Smooth muscle cell (in vitro differentiated cells): ENCODE data around the gene PAPPA2. TPM values are rescaled to one million over a fixed set of nuclear protein-coding genes. Genes with fewer than 3 reads are reported as not detected.
"Not testable (repeated sequence)": the region's sequence is repeated elsewhere in the genome, so short reads cannot be mapped to it uniquely, and the experiment has no call there.

Experiments
- DNase-seq: peaks from one replicate; lab custom pipeline; 2025; ENCODE audit not compliant: unreplicated experiment; lab: John Stamatoyannopoulos, UW
- H2AFZ ChIP-seq: fragments of 200-600 bp; sonication (generic); 2 replicates; pipeline ENCODE4 v1.6.0; 2016; ENCODE audit warnings: antibody characterized with exemption, low read depth, mild to moderate bottlenecking
- H3F3A ChIP-seq: fragments of 200-600 bp; sonication (generic); 2 replicates; pipeline ENCODE4 v1.6.0; 2017; ENCODE audit warnings: antibody characterized with exemption, low read depth
- H3K27ac ChIP-seq: fragments of 200-600 bp; sonication (generic); 2 replicates; pipeline ENCODE4 v1.5.1; 2016; ENCODE audit warnings: low read depth, mild to moderate bottlenecking
- H3K27me3 ChIP-seq: fragments of 200-600 bp; sonication (generic); 2 replicates; pipeline ENCODE4 v1.6.1; 2016; ENCODE audit warnings: low read depth, mild to moderate bottlenecking
- H3K36me3 ChIP-seq: fragments of 200-600 bp; sonication (generic); 2 replicates; pipeline ENCODE4 v1.5.1; 2016; ENCODE audit warnings: low read depth
- H3K4me1 ChIP-seq: fragments of 200-600 bp; sonication (generic); 2 replicates; pipeline ENCODE4 v1.5.1; 2016; ENCODE audit warnings: low read depth
- H3K4me2 ChIP-seq: fragments of 200-600 bp; sonication (generic); 2 replicates; pipeline ENCODE4 v1.6.0; 2016; ENCODE audit warnings: mild to moderate bottlenecking
- H3K4me3 ChIP-seq: fragments of 200-600 bp; sonication (generic); 2 replicates; pipeline ENCODE4 v1.5.1; 2016; ENCODE audit warnings: mild to moderate bottlenecking
- H3K79me2 ChIP-seq: fragments of 200-600 bp; sonication (generic); 2 replicates; pipeline ENCODE4 v1.6.0; 2016; ENCODE audit warnings: low read depth, mild to moderate bottlenecking
- H3K9ac ChIP-seq: fragments of 200-600 bp; sonication (generic); 2 replicates; pipeline ENCODE4 v1.6.0; 2016; ENCODE audit warnings: low read depth
- H3K9me3 ChIP-seq: fragments of 200-600 bp; sonication (generic); replicated peaks from 2 replicates; pipeline ENCODE4 v1.5.1; 2016; ENCODE audit warnings: low read depth
- H4K20me1 ChIP-seq: fragments of 200-600 bp; sonication (generic); 2 replicates; pipeline ENCODE4 v1.6.0; 2016; ENCODE audit warnings: low read depth
- CTCF ChIP-seq: fragments of 200-600 bp; sonication (generic); IDR thresholded peaks from 2 replicates; pipeline ENCODE4 v1.5.1; 2017; ENCODE audit warnings: borderline replicate concordance, mild to moderate bottlenecking, antibody characterized with exemption; ENCODE audit not compliant: insufficient read depth, poor library complexity, severe bottlenecking
- WGBS: methylation state at CpG from one replicate; pipeline ENCODE4 v1.1.7; 2016; ENCODE audit warnings: low lambda C conversion rate; 5-methylcytosine and 5-hydroxymethylcytosine counted together
- polyA plus RNA-seq: library from polyadenylated mRNA; unstranded; fragments of >200 nt; fragmentation: Nextera tagmentation; extraction: Ambion mirVana; gene quantifications from 2 replicates; pipeline ENCODE4 v1.2.1, GENCODE V29; 2016
- total RNA-seq: library from RNA; depleted of rRNA; stranded (reverse); fragments of >200 nt; gene quantifications from 2 replicates; pipeline ENCODE4 v1.2.3, GENCODE V29; 2014

The PAPPA2 gene
- total and polyA plus RNA-seq, 2 experiments from 2014 or later, result 0.03 to 0.27 TPM

- no peak overlapping the region for H3K27ac ChIP-seq
- H3K4me3 ChIP-seq, result no peak overlapping the region
- H3K4me1 ChIP-seq, result no peaks in the 10 kb centered on the region
- H3K9me3 ChIP-seq, result no peaks in the 10 kb centered on the region
- no peaks in the 10 kb centered on the region for H4K20me1 ChIP-seq
- no peaks in the 10 kb centered on the region for H3K36me3 ChIP-seq
- H2AFZ ChIP-seq, result no peak overlapping the region
- TF ChIP-seq CTCF, result no peak
- H3K79me2 ChIP-seq, result no peaks in the 10 kb centered on the region
- H3K4me2 ChIP-seq, result no peak overlapping the region
- no peaks in the 10 kb centered on the region for H3K27me3 ChIP-seq
- no peak for DNase-seq
- WGBS, result 90% methylated on average over 2 of the region's 2 CpGs
- no peak overlapping the region for H3K9ac ChIP-seq
- H3F3A ChIP-seq, result no peaks in the 10 kb centered on the region
Observed at GRCh38 chr1:176752505-176752904, 289.5 kb downstream of the PAPPA2 start.

- no peaks in the 10 kb centered on the region for H3K9me3 ChIP-seq
- H3K4me2 ChIP-seq, result no peak overlapping the region
- no peaks in the 10 kb centered on the region for H3F3A ChIP-seq
- H3K4me1 ChIP-seq, result no peaks in the 10 kb centered on the region
- H3K9ac ChIP-seq, result no peak overlapping the region
- no peak for TF ChIP-seq CTCF
- no peak overlapping the region for H3K4me3 ChIP-seq
- no peaks in the 10 kb centered on the region for H3K79me2 ChIP-seq
- H3K36me3 ChIP-seq, result no peaks in the 10 kb centered on the region
- no peak overlapping the region for H3K27ac ChIP-seq
- H4K20me1 ChIP-seq, result no peaks in the 10 kb centered on the region
- DNase-seq, result no peak
- H3K27me3 ChIP-seq, result no peaks in the 10 kb centered on the region
- WGBS, result 60% methylated on average over 2 of the region's 2 CpGs
- no peak overlapping the region for H2AFZ ChIP-seq
Observed at GRCh38 chr1:176754676-176755075, 291.7 kb downstream of the PAPPA2 start.

GRCh38 chr1:176756817-176757216, 293.8 kb downstream of the PAPPA2 start:
- H3K9ac ChIP-seq, H3K9me3 ChIP-seq, DNase-seq, H3K36me3 ChIP-seq, H3K4me2 ChIP-seq, H3K79me2 ChIP-seq, H2AFZ ChIP-seq, H4K20me1 ChIP-seq, H3K27me3 ChIP-seq, H3K27ac ChIP-seq, H3K4me3 ChIP-seq, H3K4me1 ChIP-seq, H3F3A ChIP-seq: not testable (repeated sequence)
- WGBS, result 96% methylated on average over 8 of the region's 8 CpGs

- Histone ChIP-seq H3K4me3 (no peak overlapping the region), H3K9ac (no peak overlapping the region), H3K27me3 (no peaks in the 10 kb centered on the region), H4K20me1 (no peaks in the 10 kb centered on the region), H3K27ac (no peak overlapping the region), H3K4me1 (no peaks in the 10 kb centered on the region), H3K79me2 (no peaks in the 10 kb centered on the region), H3K4me2 (no peak overlapping the region), H3K36me3 (no peaks in the 10 kb centered on the region), H3K9me3 (no peaks in the 10 kb centered on the region), H2AFZ (no peak overlapping the region), H3F3A (no peaks in the 10 kb centered on the region)
- DNase-seq, result no peak
- WGBS, result 90% methylated on average over 2 of the region's 2 CpGs
- TF ChIP-seq CTCF, result no peak
Observed at GRCh38 chr1:176765608-176766007, 302.6 kb downstream of the PAPPA2 start.
